ENCODE data around the gene FBN1.

Gene FBN1

DNA sequence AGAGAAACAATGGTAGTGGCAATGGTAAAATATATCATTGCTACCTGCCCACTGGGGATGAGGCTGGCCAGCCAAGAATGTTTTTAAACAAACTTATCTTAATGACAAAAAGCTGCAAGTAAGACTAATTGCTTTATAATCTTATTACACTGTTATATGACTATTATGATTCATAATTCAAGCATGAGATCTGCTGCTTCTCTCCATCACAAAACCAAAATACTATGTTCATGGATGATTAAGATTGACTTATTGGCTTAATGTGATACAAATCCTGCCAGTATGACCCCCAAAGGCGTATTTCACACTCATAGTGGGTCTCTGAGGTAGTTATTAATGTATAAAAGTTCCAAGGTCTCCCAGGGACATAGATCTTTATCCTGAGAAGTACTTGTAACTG lies 52.6 kb downstream of the FBN1 start:
- no peak overlapping the region for H3K4me3 ChIP-seq (ENCODE audit: low read depth, low read length)
- ChIA-PET CTCF (no interaction called here), POLR2A (interaction anchor here (0.6 kb wide), 1 partner anchor 52 kb away, joined by 3 read pairs; no protein-coding TSS in a partner anchor)
- no peak for DNase-seq (ENCODE audit: low read depth, low spot score)
- no peak for TF ChIP-seq CTCF (IDR thresholded peaks at IDR 0.05; ENCODE audit: insufficient read depth, low read length, missing control alignments)

- DNase-seq (ENCODE audit: low read depth, low spot score), result peak; percentile 96
- ChIA-PET CTCF (no interaction called here), POLR2A (interaction anchor here (0.5 to 0.6 kb wide), 2 partner anchors 45 to 52 kb away, joined by 3 read pairs; no protein-coding TSS in a partner anchor)
- no peak for TF ChIP-seq CTCF (IDR thresholded peaks at IDR 0.05; ENCODE audit: insufficient read depth, low read length, missing control alignments)
- no peak overlapping the region for H3K4me3 ChIP-seq (ENCODE audit: low read depth, low read length)
Observed at GRCh38 chr15:48592221-48592731, 53.2 kb downstream of the FBN1 start.

GRCh38 chr15:48590723-48591122 lies 54.8 kb downstream of the FBN1 start:
- H3K4me3 ChIP-seq (ENCODE audit: low read depth, low read length), result no peak overlapping the region
- CTCF ChIA-PET, result no interaction called here
- TF ChIP-seq CTCF (IDR thresholded peaks at IDR 0.05; ENCODE audit: insufficient read depth, low read length, missing control alignments), result no peak
- DNase-seq (ENCODE audit: low read depth, low spot score), result no peak
- POLR2A ChIA-PET, result no interaction called here

GRCh38 chr15:48584812-48585563 lies 60.5 kb downstream of the FBN1 start:
- CTCF ChIA-PET, result no interaction called here
- no peak for DNase-seq (ENCODE audit: low read depth, low spot score)
- TF ChIP-seq CTCF (IDR thresholded peaks at IDR 0.05; ENCODE audit: insufficient read depth, low read length, missing control alignments), result no peak
- no peak overlapping the region for H3K4me3 ChIP-seq (ENCODE audit: low read depth, low read length)
- POLR2A ChIA-PET, result no interaction called here

- no peak for DNase-seq (ENCODE audit: low read depth, low spot score)
- H3K4me3 ChIP-seq (ENCODE audit: low read depth, low read length), result no peak overlapping the region
- CTCF ChIA-PET, result no interaction called here
- TF ChIP-seq CTCF (IDR thresholded peaks at IDR 0.05; ENCODE audit: insufficient read depth, low read length, missing control alignments), result no peak
- POLR2A ChIA-PET, result no interaction called here
Observed at GRCh38 chr15:48584090-48584811, 61.3 kb downstream of the FBN1 start.

Data from AG04449 (cell line).